ENCODE measurements around the gene SLK.

GRCh38 chr10:103932971-103933370 is 34.0 kb upstream of the SLK start:
- TF ChIP-seq YY1 (IDR thresholded peaks at IDR 0.05; ENCODE audit: insufficient read depth, insufficient read length), result no peak
- TF ChIP-seq ZNF274 (IDR thresholded peaks at IDR 0.05; ENCODE audit: low read depth, low read length), result no peak
